Stimulated activated CD4-positive, alpha-beta T cell treated with anti-CD3 and anti-CD28 coated beads, TNF-alpha, amount 100 ng/mL, for 1 hour (primary cell): Measurements from ENCODE around the gene FAM193A.
"Not testable (repeated sequence)": the region's sequence is repeated elsewhere in the genome, so short reads cannot be mapped to it uniquely, and the experiment has no call there.

Source experiments
- DNase-seq, 3 donors: peaks; one replicate each; pipeline ENCODE4 v3.0.0-alpha.2; 2020; ENCODE audit warnings: low read depth in 3 of 3, low spot score in 1 of 3

Gene FAM193A

DNA sequence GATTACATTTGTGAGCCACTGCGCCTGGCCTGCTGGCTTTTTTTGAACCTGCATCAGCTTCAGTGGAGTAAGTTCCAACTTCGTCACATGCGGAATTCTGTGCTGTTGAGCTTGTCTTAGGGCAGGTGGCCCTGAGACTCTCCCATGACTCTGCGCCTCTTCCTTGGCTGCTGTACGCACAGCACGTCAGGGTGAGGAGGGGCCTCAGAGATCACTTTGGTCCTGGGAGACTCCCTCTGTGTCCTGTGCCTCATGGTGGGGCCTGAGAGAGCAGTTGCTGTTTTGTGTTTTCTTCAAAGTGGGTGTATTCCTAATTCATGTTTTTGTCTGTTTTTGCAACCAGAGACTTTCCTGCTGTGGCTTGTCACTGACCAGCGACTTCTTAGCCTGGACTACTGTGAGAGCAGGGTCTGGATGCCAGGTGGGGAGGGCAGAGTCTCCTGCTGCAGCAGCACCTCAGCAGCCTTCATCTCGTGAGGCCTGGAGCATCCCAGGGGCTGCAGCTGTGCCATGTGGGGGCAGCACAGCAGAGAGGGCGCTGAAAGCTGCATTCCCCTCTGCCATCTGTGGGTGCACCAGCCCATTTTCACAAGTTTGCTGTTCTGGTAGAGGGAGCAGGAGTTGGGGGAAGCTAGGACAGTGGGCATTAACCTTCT, 111.8 kb downstream of the FAM193A start:
- no peak for DNase-seq

DNA sequence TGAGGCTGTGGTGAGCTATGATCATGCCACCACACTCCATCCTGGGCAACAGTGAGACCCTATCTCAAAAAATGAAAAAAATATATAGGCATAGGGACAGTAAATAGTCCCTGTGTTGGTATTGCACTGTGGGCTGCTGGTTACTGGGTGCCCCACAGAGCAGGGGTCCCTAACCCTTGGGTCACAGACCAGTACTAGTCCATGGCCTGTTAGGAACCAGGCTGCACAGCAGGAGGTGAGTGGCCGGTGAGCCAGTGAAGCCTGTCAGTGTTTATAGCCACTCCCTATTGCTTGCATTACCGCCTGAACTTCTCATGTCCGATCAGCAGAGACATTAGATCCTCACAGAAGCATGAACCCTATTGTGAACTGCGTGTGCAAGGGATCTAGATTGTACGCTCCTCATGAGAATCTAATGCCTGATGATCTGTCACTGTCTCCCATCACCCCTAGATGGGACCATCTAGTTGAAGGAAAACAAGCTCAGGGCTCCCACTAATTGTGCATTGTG, 113.2 kb downstream of the FAM193A start:
- no peak for DNase-seq

DNA sequence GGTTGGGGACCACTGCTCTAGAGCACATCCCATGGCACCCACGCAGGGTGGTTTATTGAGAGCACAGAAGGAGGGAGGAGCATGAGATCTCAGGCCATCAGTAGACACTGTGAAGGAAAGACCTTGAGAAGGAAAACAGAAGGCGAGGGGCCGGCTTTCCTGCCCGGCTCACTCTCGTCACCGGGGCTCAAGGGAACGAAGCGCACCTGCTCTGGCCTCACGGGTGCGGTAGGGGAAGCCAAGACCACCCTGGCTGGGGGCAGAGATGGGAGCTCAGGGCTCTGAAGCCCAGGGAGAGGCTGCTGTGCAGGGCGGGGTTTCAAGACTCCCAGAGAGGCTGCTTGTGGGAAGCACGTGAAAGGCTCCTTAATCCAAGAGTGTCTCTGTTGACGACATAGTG, 113.8 kb downstream of the FAM193A start:
- DNase-seq, result no peak

DNA sequence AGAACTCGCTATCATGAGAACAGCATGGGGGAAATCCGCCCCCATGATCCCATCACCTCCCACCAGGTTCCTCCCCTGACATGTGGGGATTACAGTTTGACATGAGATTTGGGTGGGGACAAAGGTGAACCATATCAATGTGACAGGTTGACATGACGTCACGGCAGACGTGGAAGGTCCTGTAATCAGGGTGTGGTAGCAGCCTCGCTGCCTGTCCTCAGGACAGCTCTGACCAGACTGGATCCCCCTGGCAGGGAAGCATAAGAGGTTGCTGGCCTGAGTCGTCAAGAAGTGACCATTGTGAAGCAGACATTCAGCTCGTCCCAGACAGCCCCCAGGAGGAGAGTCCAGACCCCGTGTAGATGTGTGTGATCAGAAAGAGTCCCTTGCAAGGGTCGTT, 115.1 kb downstream of the FAM193A start:
- no peak for DNase-seq

DNA sequence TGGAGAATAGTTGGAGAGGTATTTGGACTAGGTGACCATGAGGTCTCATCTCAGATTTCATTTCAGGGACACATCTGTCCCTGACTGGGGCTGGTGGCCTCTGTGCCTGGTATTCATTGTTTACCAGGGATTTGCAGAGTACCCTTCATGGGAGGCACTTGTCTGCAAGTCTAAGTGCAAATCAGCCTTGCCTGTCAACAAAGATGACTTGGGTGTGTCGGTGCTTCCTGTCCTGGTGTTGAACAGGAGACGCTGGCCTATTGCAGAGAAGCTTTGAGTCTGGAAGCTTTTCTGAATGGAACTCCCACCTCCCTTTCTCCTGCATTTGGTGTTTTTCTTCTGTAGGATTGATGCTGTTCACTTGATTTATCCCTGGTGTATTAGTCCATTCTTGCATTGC, 115.6 kb downstream of the FAM193A start:
- no peak for DNase-seq

DNA sequence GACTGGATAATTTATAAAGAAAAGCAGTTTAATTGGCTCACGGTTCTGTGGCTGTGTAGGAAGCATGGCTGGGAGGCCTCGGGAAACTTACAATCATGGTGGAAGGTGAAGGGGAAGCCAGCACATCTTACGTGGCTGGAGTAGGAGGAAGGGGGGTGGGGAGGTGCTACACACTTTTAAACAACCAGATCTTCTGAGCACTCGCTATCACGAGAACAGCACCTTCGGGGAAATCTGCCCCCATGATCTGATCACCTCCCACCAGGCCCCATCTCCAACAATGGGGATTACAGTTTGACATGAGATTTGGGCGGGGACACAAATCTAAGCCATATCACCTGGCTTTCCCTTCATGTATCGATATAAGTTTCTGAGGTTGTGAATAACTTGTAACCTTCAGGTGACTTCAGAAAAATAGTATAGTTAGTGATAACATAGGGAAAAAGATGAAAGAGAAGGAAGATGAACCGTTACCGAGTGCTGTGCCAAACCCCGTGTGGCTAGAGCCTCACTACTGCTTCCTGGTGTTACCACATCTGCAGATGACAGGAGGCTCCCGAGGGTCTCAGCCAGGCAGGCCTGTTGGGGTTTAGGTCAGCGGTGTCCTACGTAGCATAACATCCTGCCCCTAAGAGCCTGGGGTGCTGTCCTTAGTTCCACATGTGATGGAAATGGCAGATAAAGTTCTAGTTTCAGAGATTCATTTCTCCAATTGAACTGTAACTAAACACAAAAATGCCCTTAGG, 116.1 kb downstream of the FAM193A start:
- no peak for DNase-seq

DNA sequence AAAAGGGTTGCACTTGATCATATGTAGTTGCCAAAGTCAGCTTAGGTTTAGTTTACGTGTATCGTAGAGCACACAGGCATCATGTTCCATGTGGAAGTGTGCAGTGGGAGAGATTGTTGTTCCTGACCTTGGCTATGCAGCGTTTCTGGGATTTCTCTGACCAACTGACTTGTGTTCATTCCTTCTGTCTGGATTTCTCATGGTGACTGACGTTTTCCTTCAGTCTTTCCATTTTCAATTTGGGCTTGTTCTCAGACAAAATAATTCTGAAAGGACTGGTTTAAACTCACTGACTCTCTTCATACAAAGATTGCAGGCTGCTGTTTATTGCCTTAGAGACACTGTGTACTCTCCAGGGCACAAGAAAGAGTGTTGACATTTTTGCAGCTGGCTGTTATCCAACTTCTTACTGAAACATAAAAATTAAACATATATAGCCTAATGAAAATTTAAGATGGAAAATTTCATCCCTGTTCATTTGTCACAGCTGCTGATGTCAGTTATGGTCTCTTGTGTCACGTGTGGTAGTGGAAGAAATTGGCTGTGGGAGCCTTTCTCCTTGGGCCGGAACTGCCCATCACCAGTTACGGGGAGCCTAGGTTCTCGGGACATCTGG, 124.3 kb downstream of the FAM193A start:
- no peak for DNase-seq

DNA sequence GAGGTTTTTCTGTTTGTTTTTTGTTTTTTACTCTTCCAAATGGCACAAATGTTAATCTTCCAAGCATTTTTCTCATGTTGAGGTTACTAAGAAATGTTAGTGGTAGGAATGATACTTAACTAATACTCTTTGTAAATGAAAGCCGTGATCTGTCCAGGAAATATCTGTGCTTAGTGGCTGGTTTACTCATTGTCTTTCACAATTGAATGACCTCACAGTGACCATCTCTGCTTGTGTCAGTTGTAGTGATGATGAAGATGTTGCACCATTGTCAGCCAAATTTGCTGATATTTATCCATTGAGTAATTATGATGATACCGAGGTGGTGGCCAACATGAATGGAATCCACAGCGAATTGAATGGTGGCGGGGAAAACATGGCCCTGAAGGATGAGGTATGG, 126.2 kb downstream of the FAM193A start:
- no peak for DNase-seq

DNA sequence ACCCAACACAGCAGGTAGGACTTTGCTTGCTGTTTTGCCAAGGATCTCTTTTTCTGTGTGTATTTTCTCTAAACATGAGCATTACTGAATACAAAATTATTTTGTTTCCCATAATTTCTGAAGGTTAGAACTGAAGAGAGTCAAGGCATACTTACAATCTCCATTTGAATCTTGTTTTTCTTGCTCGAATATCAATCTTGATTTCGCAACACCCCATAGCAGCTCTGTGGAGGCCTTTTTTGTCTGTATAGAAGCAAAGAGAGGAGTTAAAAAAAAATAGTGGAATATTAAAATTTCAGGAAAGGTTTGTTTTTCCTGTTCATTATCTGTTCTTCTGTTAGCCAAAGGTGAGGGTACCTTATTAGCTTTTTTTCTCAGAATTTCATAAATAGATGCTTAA, 126.8 kb downstream of the FAM193A start:
- no peak for DNase-seq

DNA sequence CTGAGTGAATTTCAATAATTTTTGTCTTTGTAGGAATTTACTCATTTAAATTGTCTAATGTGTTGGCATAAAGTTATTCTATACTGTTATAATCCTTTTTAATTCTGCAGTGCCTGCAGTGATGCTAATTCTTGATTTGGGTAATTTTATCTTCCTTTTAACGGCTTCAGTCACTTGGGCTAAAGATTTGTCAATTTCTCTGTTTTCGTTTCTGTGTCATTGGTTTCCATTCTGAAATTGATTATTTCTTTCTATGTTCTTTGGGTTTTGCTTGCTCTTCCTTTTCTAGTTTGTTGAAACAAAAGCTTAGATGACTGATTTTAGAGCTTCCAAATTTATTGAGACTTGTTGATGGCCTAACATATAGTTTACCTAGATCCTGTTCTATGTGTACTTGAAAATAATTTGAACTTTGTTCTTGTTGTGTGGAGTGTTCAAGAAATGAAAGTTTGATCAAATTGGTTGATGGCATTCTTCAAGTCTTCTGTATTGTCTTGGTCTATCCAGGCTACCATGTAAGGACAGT, 130.3 kb downstream of the FAM193A start:
- DNase-seq, result no peak

DNA sequence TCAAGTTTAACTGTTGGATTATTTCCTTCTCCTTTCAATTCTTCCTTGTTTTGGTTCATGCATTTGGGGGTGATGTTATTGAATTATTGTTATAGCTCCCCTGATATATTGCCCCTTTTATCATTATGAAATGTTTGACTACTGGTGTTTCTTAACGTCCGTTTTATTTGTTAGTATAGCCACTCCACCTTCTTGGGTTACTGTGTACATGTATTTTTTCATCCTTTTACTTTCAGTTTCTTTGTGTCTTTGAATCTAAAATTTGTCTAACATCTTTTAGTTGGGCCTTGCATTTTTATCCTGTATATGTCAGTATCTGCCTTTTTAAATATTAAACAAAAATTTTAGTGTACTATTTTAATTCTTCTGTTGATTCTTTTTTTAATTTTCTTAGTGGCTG, 131.0 kb downstream of the FAM193A start:
- DNase-seq, result no peak

DNA sequence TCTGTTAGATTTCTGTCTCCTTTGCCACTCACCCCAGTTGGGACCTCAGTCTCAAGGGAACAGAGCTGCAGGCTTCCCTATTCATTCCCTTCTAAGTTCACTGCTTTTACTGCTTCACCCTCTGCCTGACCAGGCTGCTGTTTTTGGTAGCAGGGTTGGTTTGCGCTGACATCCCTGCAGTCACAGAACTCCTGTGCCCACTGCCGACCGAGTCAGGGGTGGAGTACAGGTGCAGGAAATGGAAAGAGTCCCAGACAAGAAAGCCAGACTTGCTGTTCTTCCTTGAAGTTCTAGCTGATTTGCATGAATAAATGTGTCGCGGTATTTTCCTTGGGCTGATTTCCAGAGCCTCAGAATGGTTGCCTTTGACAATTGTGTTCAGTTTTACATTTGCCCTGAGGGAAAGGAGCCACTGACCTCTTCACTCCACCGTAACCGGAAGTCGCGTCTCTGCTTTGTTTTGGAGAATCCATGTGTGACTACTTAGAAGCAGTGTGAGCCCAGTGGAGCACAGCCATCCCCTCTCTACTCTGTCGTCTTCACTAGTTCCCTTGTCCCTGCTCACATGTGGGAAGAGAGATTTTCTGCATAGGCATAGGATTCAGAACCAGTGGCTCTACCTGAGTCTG, 134.9 kb downstream of the FAM193A start:
- no peak for DNase-seq

DNA sequence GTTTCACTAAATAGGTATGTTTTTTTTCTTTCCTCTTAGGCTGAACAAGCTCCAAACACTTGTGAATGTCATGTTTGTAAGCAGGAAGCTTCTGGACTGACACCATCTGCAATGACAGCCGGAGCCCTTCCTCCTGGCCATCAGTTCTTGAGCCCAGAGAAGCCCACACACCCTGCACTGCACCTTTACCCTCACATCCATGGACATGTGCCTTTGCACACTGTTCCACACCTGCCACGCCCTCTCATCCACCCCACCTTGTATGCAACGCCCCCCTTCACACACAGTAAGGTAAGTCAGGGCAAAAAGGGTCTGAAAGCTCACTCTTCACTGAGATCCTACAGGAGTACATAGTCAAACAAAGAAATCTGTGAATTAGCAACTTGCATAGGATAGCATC, 135.6 kb downstream of the FAM193A start:
- no peak for DNase-seq

DNA sequence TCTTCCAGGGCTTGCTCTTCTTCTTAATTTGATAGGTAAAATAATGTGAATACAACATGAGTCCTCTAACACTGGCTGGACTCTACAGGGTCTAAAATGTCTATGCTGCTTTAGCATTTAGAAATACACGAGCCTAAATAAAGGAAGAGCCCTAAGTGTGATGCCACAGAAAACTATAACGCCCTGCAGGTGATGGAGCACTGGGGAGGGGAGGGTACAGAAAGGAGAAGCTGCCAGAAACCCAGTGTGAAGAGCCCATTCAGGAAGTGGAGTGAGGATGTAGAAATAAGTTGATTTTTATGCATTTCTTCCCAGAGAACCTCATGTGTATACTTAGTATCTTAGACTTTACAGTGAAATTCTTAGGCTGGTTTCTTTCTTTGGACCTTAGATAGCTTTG, 136.3 kb downstream of the FAM193A start:
- DNase-seq, result no peak

DNA sequence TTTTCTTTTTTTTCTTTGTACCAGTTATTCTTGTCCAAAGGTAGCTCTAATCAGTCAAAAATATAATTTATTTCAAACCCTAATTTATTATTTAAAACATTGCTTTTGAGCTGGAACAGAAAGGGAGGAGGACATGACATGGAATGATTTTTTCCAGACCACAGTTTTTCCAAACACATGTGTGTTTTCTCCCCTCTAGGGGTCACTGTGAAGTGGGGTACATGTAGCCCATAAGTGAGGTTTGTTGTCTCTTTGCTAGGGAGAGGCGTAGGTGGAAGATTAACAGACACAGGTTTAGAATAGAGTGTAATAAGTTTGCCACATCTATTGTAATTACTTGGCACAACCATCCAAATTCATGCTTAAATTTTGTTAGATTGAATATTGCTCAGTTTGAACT, 136.7 kb downstream of the FAM193A start:
- DNase-seq, result no peak

DNA sequence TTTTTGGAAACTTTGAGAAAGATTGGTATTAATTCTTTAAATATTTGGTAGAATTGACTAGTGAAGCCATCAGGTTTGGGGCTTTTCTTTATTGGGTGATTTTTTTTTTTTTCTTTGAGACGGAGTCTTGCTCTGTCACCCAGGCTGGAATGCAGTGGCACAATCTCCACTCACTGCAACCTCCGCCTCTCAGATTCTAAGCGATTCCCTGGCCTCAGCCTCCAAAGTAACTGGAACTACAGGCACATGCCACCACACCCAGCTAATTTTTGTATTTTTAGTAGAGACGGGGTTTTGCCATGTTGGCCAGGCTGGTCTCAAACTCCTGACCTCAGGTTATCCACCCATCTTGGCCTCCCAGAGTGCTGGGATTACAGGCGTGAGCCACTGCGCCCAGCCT, 143.3 kb downstream of the FAM193A start:
- not testable (repeated sequence) for DNase-seq

DNA sequence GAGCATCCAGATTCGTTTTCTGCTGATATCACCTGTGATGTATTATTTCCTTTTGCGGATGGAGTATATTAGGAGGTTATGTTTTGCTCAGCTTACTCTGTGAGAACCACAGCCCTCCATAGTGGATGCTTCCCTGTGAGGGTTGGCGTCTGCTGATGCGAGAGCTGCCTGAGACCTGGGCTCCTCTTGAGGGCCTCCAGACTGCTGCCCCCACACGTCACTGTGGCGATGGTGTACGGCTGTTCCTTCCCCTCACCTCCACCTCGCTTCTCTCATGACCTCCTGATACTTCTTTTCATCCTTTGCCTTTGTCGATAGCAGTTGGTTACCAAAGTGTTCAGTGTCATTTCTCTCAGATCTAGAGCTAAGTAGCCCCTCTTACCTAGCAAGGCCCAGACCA, 148.0 kb downstream of the FAM193A start:
- DNase-seq, result no peak

DNA sequence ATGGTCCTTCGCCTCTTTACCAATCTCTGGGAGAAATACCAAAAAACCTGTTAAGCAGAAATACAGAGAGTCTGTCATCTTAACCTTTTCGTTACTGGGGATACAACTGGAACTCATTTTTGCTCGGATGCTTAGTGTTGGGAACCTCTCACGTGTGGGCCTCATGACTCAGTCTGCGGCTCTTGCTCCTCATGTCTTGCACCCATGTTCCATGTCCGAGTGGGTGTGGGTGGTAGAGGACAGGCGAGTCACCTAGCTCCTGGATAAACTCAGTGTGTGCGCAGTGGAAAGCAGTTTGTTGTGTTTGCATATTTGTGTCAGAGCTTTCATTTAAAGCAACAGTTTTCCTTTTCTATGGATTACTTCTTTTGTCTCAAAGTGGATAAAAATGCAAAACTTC, 149.1 kb downstream of the FAM193A start:
- DNase-seq, result no peak

DNA sequence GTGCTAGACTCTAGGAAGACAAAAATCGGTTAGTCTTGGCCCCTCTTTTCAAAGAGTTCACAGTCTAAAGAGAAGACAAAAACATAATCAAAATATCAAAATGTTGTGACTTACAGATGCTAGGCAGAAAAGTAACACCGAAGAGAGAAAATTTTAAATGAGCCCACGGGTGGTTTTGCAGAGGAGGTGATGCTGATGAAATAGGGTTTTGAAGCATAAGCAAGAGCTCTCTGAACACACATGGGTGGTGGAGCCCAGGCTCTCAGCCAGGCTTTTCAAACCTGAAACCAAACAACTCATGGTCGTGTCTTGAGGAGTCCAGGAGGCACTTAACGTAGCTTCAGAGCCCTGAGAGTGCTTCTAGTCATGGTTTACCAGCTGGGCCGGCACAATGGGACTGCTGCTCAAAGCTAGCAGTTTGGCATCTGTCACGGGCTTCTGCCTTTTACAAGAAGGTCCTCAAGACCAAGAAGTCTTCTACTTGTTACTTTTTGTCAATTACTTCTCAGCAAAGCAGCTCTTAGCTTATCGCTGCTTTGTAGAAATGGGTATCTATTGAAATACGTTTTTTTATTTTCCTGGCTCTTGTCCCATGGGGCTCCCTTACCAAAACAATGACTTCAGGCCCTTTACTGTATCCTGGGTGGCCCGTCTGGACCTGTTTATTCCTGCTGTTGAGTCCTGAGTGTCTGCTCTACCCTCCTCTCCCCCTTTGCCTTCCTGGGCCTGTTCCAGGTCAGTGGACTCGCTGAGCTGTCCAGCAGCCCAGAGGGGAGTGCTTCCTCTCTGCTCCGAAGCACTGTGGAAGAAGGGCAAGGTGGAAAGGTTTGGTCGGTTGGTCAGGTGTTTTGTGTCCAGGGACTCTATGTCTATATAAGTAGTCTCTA, 150.2 kb downstream of the FAM193A start:
- no peak for DNase-seq

DNA sequence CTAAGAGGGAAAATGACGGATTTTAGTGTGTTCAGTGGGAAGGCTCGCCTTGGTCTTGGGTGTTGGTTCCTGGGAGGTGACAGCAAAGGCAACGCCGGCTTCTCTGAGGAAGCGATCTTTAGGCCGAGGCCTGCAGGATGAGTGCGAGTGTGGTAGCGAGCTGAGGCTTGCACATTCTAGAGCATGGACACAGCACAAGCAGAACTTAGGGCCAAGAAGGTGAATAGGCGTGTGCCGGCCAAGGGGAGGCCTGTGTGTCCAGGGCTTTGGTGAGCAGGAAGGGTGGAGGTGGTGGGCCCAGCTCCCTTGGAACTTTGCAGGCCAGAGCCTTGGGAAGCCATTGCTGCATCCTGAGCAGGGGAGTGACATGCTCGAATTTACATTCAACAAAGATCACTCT, 151.8 kb downstream of the FAM193A start:
- no peak for DNase-seq

DNA sequence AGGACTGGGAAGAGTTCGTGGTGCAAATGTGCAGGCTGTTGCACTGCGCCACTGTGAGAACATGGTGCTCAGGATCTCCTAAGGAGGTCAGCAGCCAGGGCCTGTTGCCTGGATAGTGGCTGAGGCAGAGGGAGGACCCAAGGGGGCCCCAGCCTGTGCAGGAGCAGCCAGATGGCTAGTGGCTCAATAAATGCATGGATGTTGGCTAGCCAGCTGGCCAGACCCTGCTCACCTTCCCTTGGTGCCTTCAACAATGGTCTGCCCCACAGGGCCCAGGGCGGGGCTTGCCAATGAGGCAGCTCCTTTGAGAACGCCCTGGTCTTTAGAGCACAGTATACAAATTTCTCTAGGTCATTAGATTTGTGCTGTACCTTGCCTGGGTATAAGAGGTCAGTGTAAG, 152.2 kb downstream of the FAM193A start:
- DNase-seq, result no peak
